Mucosa of gallbladder (tissue), 1 donor: ENCODE results near the gene PCGF3. TPM values are rescaled to one million over a fixed set of nuclear protein-coding genes. Genes with fewer than 3 reads are reported as not detected.
"Not testable (repeated sequence)": the region's sequence is repeated elsewhere in the genome, so short reads cannot be mapped to it uniquely, and the experiment has no call there.

Experiments used
- DNase-seq: peaks from one replicate; pipeline ENCODE4 v3.0.0-alpha.2; 2020; ENCODE audit warnings: low spot score
- total RNA-seq: library from RNA; stranded (reverse); gene quantifications from one replicate; pipeline ENCODE4 v1.2.1, GENCODE V29; 2021
- donor health status: DM: no; HTN: no; CAD: no.

Gene PCGF3
- total RNA-seq, 1 donor from 2014 or later, result 60.6 TPM

DNA sequence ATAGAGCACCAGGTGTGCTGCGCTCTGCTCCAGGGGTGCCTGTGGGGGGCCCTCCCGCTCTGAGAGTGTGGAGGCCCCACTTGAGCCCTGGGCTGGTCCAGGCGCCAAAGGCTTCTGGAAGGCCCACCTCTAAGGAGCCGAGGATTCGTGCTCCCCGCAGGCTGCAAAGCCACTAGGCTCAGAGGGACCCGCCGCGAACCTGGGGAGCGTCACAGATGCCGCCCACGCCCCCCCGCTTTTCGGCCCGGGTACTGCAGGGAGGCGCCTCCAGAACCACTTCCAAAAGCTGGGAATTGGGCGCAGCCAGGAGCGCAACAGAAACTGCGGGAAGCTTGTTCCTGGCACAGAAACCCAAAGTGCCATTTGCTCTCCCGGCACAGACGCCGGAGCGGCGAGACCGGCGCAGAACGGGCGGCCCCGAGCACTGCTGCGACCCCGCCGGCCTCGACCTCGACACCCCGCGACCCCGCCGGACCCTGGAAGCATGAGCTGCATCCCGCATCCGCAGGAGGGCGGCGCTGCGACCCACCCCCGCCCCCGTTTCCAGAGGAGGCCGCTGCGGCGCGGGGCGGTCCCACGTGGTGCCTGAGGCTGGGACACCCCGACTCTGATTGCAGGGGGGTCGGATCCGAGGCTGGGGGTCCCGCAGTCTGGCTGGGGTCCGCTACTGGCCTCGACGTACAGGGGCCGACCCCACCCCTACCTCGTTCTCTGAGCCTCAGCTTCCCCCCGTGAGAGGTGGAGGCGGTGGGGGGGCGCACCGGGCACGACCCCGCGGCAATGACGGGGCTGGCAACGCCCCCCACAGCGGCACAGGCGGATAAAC is 89.5 kb downstream of the PCGF3 start:
- DNase-seq, result no peak

DNA sequence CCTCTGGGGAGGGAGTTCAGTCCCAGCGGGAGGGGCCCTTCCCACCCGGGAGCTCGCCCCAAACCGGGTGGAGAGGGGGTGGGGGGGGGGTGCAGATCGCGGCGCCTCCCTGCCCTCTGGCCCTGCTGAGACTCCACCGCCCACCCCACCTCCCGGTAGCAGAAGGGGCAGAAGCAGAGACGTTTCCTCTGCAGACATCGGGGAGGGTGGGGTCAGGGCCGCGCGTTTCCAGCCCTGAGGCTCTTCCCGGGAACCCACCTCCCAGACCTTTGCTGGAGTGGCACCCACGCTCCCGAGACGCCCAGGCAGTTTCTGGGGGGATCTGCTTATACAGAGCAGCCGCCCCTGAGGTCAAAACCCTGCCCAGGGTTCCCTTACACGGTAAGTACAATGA is 90.1 kb downstream of the PCGF3 start:
- no peak for DNase-seq

DNA sequence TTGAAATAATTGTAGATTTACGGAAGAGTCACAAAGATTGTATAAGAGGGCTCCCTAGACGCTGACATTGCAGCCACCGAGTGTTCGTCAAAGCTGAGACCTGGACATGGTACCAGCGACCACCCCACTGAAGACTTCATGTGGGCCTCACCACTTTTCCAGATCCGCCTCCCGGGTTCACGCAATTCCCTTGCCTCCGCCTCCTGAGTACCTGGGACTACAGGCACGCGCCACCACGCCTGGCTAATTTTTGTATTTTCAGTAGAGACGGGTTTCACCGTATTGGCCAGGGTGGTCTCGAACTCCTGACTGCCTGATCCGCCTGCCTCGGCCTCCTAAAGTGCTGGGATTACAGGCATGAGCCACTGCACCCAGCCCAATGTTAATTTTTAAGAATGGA is 90.6 kb downstream of the PCGF3 start:
- no peak for DNase-seq

DNA sequence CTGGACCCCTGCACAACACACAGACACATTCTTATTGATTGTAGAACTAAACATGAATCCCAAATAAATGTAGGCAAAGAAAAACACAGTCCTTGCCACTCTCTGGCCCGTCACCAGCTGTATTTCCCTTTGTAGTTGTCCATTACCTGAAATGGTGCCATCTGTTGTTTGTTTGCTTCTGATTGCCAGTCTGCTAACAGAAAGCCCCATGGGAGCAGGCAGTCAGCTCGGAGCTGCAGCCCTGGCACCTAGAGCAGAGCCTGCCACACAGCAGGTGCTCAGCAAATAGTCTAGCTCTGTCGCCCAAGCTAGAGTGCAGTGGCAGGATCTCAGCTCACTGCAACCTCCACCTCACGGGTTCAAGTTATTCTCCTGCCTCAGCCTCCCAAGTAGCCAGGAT is 91.4 kb downstream of the PCGF3 start:
- DNase-seq, result no peak

DNA sequence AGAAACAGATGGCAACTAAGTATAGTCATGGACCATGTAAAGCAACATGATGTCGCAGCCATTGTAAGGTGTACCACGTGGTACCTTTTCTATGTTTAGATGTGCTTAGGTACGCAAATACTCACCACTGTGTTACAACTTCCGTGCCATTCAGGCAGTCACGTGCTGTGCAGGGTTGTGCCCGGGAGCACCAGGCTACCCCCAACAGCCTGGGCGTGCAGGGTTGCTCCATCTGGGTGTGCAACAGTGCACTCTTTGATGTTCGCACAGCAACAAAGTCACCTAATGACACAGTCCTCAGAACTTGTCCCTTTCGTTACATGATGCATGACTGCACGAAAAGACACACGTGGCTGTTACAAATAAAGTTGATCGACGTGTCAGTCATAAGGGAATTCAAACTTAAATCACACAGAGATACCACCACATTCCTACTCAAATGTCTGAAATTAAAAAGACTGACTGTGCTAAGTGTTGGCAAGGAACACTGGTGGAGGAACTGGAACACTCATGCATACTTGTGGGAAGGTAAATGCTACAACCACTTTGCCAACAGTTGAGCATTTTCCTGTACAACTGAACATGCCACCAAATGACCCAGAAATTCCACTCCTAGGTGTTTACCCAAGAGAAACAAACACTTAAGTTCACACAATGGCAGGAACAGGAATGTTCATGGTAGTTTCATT is 95.9 kb downstream of the PCGF3 start:
- DNase-seq, result no peak

DNA sequence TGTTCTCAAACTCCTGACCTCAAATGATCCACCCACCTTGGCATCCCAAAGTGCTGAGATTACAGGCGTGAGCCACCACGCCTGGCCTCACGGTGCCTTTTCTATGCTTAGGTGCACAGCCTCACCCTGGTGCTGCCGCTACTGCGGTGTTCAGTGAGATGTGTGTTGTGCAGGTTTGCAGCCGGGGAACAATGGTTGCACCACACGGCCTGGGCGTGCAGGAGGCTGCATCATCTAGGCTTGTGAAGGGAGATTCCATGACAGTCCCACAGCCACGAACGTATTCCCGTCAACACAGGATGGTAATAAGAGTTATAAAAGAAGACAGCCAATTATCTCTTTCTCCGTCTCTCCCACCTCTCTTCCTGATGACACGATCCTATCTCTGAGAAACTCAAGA is 98.3 kb downstream of the PCGF3 start:
- no peak for DNase-seq

DNA sequence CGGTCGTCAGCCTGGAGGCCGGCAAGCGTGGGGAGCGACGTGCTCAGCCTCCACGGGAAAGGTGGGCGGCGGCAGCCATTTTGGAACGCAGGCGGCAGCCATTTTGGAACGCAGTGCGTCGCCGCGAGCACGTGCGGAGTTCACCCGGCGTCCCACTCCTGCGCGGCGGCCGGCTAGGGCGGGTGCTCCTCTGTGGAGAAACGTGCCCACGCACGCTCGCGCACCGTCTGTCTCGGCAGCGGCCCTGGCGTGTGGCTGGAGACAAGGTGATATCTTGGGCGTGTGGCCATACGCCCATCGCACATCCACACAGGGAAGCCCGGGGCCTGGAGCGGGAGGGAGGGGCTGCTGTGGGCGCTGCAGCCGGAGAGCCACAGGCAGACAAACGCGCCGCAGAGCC is 99.2 kb downstream of the PCGF3 start:
- no peak for DNase-seq

DNA sequence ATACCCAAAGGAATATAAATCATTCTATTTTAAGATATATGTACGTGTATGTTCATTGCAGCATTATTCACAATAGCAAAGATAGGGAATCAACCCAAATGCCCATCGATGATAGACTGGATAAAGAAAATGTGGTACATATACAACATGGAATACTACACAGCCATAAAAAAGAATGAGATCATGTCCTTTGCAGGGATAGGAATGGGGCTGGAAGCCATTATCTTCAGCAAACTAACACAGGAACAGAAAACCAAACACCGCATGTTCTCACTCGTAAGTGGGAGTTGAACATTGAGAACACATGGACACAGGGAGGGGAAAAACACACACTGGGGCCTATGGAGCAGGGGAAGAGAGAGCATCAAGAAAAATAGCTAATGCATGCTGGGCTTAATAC is 101.3 kb downstream of the PCGF3 start:
- DNase-seq, result not testable (repeated sequence)

DNA sequence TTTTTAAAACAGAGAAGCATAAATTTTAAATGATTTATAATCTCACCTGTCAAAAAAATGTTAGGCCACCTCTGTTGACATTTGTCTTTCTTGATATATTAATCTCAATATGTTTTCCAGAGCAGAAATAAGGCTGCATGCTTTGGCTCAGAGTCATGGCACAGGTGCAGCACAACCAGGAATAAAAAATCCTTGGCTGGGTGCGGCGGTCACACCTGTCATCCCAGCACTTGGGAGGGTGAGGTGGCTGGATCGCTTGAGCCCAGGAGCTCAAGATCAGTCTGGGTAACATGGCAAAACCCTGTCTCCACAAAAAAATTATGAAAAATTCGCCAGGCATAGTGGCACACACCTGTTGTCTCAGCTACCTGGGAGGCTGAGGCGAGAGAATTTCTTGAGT is 102.2 kb downstream of the PCGF3 start:
- DNase-seq, result no peak

DNA sequence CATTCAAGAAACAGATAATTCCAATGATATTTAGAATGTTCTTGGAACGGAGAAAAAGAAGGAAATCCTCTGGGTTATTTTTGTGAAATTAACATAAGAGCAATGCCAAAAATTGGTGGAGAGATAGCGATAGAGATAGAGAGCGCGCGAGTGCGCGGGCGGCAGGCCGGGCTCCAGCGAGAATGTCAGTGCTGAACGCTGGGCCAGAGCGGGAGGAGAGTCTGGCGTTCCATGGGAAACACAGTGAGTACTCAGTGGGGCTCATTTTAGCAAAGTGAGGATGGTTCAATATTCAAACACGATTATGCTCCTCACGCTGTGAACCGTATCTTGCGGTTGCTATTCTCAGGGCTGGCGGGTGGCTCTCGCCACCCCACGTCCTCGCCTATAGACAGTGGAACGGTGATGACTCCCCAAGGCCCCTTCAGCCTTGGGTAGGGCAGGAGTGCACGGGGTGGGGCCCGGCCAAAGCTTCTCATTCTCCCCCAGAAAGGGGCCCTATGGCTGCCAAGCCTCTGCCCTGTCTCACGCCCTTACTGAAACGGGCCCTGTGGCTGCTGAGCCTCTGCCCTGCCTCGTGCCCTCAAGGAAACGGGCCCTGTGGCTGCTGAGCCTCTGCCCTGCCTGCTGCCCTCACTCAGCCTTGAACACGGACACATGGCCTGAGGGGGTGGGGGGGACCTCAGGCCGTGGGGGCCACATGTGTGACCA is 103.4 kb downstream of the PCGF3 start:
- no peak for DNase-seq

DNA sequence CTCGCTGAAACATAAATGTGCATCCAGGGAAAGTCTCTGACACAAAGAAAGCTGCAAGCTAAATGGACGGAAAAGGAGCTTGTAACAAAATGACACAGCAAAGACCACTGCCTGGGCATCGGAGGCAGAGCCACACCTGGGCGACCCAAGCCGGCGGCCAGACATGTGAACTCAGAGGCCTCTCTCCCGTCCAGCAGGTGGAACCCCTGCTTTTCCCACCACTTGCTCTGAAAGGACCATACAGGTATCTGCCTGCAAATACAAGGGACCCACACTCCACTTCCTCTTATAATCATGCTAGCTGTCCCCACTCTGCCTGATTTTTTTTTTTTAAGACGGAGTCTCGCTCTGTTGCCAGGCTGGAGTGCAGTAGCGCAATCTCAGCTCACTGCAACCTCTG is 108.3 kb downstream of the PCGF3 start:
- no peak for DNase-seq

DNA sequence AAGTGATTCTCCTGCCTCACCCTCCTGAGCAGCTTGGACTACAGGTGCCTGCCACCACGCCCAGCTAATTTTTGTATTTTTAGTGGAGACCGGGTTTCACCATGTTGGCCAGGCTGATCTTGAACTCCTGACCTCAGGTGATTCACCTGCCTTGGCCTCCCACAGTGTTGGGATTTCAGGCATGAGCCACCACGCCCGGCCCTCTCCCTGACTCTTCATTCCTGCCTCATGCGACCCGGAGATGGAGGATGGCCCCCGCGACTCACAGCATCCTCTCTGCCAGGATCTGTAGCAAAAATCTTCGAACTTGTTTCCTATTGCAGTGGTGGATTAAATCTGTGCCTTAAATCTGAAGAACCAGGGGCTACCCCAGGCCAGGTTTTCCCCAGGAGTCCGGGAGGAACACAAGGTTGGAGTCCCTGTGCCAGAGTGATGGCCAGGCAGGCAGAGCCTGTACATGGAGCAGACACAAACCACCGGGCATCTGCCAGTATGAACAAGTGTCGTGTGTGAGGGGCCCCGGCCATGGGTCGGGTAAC is 108.7 kb downstream of the PCGF3 start:
- no peak for DNase-seq

DNA sequence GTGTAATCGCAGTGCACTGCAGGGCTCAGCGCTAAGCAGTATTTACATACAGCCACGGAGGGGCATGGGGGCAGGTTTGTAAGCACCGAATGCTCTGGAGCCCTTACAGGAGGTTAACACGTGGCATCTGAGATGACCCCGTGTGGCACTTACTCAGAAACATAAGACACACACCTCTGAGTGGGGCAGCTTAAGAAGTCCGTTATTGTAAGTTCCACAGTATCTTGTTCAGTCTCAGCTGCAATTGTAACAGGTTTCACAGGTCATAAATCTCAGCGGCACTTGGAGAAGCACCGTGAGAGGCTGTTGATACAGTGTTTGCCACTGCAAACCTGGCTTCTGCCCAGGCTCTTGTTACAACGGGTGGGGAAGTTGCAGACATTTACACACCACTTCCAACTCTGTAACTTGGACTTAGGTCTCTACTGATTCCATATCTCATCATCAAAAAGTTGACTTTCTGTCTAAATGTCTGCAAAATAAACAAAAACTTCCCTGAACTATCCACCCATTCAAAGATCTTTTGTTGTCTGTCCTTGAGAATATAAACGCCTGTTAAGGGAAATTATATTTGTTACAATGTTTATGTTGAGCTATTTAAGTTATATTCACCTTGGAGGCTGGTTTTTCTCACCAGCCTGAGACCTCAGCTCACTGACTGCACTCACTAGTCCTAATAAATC is 110.0 kb downstream of the PCGF3 start:
- no peak for DNase-seq

DNA sequence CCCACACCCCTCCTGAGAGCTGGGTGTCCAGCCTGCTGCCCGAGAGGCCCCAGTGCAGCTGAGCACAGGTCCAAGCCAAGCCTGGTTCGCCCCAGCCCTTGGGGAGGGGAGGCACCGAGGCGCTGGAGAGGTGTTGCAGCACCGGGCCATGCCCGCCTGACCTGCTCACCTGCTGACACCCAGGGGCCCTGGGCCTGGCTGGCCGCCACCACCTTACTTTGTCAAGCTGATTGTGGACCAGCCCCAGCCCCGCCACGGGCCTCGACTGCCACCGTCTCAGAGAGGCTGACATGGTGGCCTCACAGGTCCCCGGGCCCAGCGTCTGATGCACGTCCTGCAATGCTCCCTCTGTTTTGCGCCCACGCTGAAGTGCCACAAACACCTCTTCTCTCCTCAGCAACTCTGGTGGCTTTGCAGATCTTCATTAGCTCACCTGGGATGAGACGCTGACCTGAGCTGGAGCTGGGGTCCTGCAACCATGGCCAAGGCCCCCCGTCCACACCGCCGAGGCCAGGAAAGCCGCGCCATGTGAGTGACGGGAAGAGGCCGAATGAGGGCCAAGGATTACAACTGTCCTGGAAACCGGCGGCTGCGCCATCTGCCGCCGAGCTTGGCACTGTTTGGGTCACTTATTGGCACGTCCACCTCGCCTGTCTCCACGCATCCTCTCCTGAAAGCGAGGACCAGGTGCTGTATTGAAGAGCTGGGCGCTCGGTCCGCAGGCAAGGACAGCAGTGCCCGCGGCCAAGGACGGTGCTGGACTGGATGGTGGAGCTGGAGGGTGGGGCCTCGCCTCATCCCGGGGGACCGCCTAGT is 112.7 kb downstream of the PCGF3 start:
- DNase-seq, result no peak

DNA sequence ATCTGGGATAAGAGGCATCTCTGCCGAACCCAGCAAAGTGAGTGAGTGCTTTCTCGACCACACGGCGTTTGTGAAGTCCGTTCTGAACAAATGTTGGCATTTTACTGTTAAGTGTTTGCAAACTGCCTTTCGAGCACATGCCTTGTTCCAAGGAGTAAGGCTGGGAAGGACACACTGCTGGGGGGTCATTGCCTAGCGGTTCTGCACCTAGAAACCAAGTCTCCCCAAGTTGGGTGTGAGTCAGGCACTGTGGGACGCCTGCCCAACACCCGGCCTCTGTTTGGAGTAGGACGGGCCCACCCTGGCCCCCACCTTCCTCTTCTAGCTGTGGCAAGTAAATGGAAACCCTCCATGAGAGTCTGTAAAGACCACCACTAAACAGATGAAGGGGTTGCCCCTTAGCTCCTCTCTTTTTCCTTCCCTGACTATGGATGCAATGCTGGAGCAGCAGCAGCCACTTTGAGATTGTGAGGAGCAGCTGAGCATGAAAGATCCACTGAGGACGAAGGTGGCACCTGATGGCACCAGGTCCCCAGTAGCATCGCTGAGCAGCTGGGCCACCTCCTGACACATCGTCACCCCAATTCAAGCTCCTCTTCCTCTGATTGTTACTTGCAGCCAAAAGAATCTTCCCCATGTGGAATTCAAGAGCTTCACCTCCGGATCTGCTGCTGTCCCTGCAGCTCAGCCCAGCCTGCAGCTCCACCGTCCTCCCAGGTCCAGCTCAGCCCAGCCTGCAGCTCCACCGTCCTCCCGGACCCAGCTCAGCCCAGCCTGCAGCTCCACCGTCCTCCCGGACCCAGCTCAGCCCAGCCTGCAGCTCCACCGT is 114.0 kb downstream of the PCGF3 start:
- no peak for DNase-seq

Other genes starting within 250 kb of the PCGF3 start
- gene ZNF721, start 206.7 kb upstream of the PCGF3 start, total RNA-seq, result 29.7 TPM
- gene PIGG, start 206.6 kb upstream of the PCGF3 start, total RNA-seq, result 74.8 TPM
- not detected for gene TMEM271, start 129.5 kb upstream of the PCGF3 start, total RNA-seq
- 8.6 TPM for gene PDE6B, start 80.3 kb upstream of the PCGF3 start, total RNA-seq
- gene ATP5ME, start 31.6 kb upstream of the PCGF3 start, total RNA-seq, result 252 TPM
- 17.8 TPM for gene MYL5, start 31.3 kb upstream of the PCGF3 start, total RNA-seq
- 13.9 TPM for gene SLC49A3, start 16.7 kb upstream of the PCGF3 start, total RNA-seq
- gene CPLX1, start 120.3 kb downstream of the PCGF3 start, total RNA-seq, result 3.3 TPM
- 151 TPM for gene GAK, start 226.5 kb downstream of the PCGF3 start, total RNA-seq
- gene TMEM175, start 226.6 kb downstream of the PCGF3 start, total RNA-seq, result 48.8 TPM